ENCODE measurements around the gene UCKL1. TPM values are rescaled to one million over a fixed set of nuclear protein-coding genes. Genes with fewer than 3 reads are reported as not detected.

UCKL1 gene
- total RNA-seq, 2 experiments from 2014 or later: 41.3 to 46.1 TPM

DNA sequence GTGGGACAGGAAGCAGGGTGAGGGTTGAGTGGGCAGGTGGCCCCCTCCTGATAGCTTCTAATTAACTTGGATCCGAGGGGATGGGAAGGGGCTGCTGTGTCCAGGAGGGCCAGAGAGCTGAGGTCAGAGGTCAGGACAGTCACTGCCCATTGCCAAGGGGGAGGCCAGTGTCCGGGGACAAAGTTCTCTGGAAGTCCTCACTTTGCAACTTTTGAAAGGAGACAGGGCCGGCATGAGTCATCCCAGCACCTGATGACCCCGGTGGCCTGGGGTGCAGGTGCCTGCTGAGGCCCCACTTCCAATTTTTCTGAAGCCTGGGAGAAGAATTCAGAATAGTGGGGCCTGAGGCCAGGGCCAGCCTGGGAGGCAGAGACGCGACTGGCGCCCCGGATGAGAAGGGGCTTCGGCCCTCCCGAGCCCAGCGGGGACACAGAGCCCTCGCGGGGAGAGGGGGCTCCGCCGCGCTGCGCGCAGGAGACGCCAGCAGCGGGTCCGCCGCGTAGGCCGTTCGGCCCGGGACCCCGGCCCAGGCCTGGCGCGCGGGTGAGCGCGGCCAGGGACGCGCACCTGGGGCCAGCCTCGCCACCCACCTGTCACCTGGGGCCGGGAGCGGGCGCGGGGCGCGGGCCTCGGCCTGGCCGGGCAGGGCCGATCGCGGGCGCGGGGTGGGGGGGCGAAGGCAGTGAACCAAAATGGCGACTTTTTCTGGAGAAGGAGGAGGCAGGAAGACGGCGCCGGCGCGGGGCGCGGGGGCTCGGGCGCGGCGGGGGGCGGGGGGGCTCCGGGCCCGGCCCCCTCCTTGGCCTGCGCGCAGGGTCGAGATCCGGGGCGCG, 12.9 kb upstream of the UCKL1 start:
- intact Hi-C loops (cut with DNase I, micrococcal nuclease): no loop called here

DNA sequence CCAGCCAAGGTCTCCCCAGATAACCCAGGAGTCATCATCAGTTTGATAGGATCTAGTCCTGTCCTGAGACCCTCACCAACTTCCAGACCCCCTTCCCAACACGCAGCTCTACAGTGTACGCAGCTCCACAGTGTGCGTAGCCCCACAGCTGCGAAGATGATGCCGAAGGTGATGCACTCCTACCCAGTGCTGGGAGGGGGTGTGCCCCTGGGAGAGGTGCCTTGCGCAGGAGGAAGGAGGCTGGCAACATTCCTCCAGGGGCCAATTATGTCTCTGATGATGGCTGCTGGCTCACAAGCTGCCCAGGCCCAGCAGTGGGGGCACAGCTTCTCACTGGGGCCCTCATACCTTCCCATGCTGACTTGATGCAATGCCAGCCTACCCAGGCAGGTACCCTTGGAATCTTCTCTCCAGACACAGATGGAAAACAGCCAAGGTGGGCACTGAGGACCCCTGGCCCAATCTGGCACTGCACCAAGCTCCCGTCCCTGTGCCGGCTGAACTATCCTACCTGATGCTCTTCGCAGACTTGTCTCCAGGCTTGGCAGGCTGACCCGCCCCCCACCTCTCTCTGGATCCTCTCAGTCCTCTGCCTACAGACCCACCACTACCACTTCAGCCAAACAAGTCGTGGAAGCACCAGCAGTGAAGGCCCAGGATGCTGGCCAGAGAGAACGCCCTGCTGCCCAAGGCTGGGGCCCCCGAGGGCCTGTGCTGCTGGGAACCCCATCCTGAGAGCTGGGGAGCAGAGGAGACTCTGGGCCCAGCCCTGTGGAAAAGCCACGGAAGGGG, 12.1 kb upstream of the UCKL1 start:
- Histone ChIP-seq H3K27me3 (ENCODE audit: control insufficient read depth in 1 of 2, insufficient read depth in 2 of 2, low read length in 2 of 2) (no peaks in the 10 kb centered on the region), H3K4me1 (ENCODE audit: insufficient read depth, low read length) (peaks cover 19% of the 10 kb centered on the region), H3K9me3 (ENCODE audit: control insufficient read depth in 1 of 2, insufficient read depth in 1 of 2, low read length in 2 of 2) (peaks cover 0 to 32% of the 10 kb centered on the region in 2 experiments), H3K27ac (ENCODE audit: low read depth in 1 of 2, low read length in 2 of 2) (peak overlapping the region; percentile 1 to 70), H3K36me3 (ENCODE audit: insufficient read depth, low read length) (peaks cover 30% of the 10 kb centered on the region), H3K4me3 (ENCODE audit: low read length) (peak overlapping the region; percentile 56)
- DNase-seq (peak in 3 of 14 experiments; percentile 0 to 32 (median 32)), ATAC-seq (ENCODE audit: poor library complexity) (peak; percentile 27)
- TF ChIP-seq, protein P1, sequence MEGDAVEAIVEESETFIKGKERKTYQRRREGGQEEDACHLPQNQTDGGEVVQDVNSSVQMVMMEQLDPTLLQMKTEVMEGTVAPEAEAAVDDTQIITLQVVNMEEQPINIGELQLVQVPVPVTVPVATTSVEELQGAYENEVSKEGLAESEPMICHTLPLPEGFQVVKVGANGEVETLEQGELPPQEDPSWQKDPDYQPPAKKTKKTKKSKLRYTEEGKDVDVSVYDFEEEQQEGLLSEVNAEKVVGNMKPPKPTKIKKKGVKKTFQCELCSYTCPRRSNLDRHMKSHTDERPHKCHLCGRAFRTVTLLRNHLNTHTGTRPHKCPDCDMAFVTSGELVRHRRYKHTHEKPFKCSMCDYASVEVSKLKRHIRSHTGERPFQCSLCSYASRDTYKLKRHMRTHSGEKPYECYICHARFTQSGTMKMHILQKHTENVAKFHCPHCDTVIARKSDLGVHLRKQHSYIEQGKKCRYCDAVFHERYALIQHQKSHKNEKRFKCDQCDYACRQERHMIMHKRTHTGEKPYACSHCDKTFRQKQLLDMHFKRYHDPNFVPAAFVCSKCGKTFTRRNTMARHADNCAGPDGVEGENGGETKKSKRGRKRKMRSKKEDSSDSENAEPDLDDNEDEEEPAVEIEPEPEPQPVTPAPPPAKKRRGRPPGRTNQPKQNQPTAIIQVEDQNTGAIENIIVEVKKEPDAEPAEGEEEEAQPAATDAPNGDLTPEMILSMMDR (IDR thresholded peaks at IDR 0.05): no peak
- CTCF ChIA-PET: no interaction called here
- peaks cover 24% of the 10 kb centered on the region for H3K4me1 Mint-ChIP-seq (ENCODE audit: low read depth)
- no peaks in the 10 kb centered on the region for H3K27me3 Mint-ChIP-seq
- intact Hi-C loops (cut with DNase I, micrococcal nuclease): no loop called here
- POLR2A ChIA-PET: interaction anchor here (0.9 to 1.5 kb wide), 7 partner anchors 12 to 448 kb away, joined by 3 to 7 read pairs (median 3); partner anchors contain the start of genes PPDPF, TPD52L2 and UCKL1
- H3K36me3 Mint-ChIP-seq (ENCODE audit: low read depth): peaks cover 9% of the 10 kb centered on the region
- peak overlapping the region; percentile 90 for H3K4me3 Mint-ChIP-seq
- H3K9me3 Mint-ChIP-seq: no peaks in the 10 kb centered on the region
- H3K27ac Mint-ChIP-seq: peak overlapping the region; percentile 83

More for the DNA sequence above, 12.9 kb upstream of the UCKL1 start:
- ATAC-seq (ENCODE audit: poor library complexity): peak; percentile 33
- Mint-ChIP-seq H3K27me3 (no peaks in the 10 kb centered on the region), H3K4me1 (ENCODE audit: low read depth) (peaks cover 32% of the 10 kb centered on the region), H3K36me3 (ENCODE audit: low read depth) (peaks cover 17% of the 10 kb centered on the region), H3K4me3 (peak overlapping the region; percentile 90), H3K9me3 (no peaks in the 10 kb centered on the region), H3K27ac (peak overlapping the region; percentile 83)
- H3K27ac ChIP-seq (ENCODE audit: low read depth in 1 of 2, low read length in 2 of 2): peak overlapping the region; percentile 56 to 70
- H3K4me3 ChIP-seq (ENCODE audit: low read length): peak overlapping the region; percentile 56
- TF ChIP-seq, protein P1 (IDR thresholded peaks at IDR 0.05): no peak
- H3K9me3 ChIP-seq (ENCODE audit: control insufficient read depth in 1 of 2, insufficient read depth in 1 of 2, low read length in 2 of 2): peaks cover 0 to 29% of the 10 kb centered on the region in 2 experiments
- H3K27me3 ChIP-seq (ENCODE audit: control insufficient read depth in 1 of 2, insufficient read depth in 2 of 2, low read length in 2 of 2): no peaks in the 10 kb centered on the region
- ChIA-PET CTCF (no interaction called here), POLR2A (interaction anchor here (0.9 to 1.5 kb wide), 7 partner anchors 11 to 449 kb away, joined by 3 to 7 read pairs (median 3); partner anchors contain the start of genes PPDPF, TPD52L2 and UCKL1)
- H3K36me3 ChIP-seq (ENCODE audit: insufficient read depth, low read length): peaks cover 23% of the 10 kb centered on the region
- peak in 9 of 14 experiments; percentile 2 to 69 (median 51) for DNase-seq
- peaks cover 26% of the 10 kb centered on the region for H3K4me1 ChIP-seq (ENCODE audit: insufficient read depth, low read length)

DNA sequence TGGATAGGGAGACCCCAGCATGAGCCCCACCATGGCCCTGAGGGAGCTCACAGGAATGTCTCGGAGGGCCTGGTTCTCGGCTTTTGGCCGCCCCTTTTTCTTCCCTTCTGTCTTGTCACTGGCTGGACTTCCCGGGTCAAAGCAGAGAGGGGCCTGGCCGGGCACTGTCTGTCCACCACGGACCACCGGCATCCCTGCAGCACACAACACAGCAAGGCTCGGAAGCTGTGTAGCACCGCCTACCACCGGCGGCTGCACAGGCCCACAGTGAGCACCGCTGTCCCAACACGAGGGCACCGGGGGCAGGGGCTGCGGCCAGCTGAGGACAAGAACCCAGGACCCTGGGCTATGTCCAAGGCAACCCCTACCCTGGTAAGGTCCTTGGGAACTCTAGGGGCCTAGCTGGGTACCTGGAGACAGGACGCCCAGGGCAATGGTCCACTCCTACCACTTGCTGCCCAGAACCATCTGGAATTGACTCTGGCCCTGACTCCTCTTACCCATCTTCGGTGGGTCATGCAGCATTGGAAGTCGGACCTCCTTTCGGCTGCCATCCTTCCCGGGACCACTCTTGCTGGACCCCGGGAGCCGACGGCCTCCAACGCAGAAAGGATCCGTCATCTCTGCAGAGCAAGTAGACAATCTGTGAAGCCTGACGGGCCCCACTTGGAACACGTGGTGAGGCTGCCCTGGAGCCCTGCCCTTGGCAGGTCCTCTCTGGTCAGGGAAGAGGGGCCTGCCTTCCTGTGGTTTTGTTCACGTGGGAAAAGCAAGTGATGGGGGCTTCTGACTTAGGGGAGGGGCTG, 11.3 kb upstream of the UCKL1 start:
- Mint-ChIP-seq H3K27me3 (no peaks in the 10 kb centered on the region), H3K36me3 (ENCODE audit: low read depth) (peaks cover 13% of the 10 kb centered on the region), H3K9me3 (no peaks in the 10 kb centered on the region), H3K27ac (peak overlapping the region; percentile 83), H3K4me1 (ENCODE audit: low read depth) (peaks cover 16% of the 10 kb centered on the region), H3K4me3 (peak overlapping the region; percentile 90)
- peak in 2 of 14 experiments; percentile 25 to 28 for DNase-seq
- Histone ChIP-seq H3K27ac (ENCODE audit: low read depth in 1 of 2, low read length in 2 of 2) (no peak overlapping the region), H3K4me1 (ENCODE audit: insufficient read depth, low read length) (peaks cover 19% of the 10 kb centered on the region), H3K4me3 (ENCODE audit: low read length) (no peak overlapping the region), H3K36me3 (ENCODE audit: insufficient read depth, low read length) (peaks cover 36% of the 10 kb centered on the region), H3K27me3 (ENCODE audit: control insufficient read depth in 1 of 2, insufficient read depth in 2 of 2, low read length in 2 of 2) (no peaks in the 10 kb centered on the region), H3K9me3 (ENCODE audit: control insufficient read depth in 1 of 2, insufficient read depth in 1 of 2, low read length in 2 of 2) (peaks cover 0 to 32% of the 10 kb centered on the region in 2 experiments)
- no peak for ATAC-seq (ENCODE audit: poor library complexity)
- ChIA-PET POLR2A (interaction anchor here (1.2 to 1.5 kb wide), 3 partner anchors 13 to 447 kb away, joined by 3 to 4 read pairs (median 3); partner anchors contain the start of gene PPDPF), CTCF (no interaction called here)
- TF ChIP-seq, protein P1 (IDR thresholded peaks at IDR 0.05): no peak
- intact Hi-C loops (cut with DNase I, micrococcal nuclease): no loop called here

Data from CD4-positive, alpha-beta T cell (primary cell).